Measurements from ENCODE around the gene AMBP. TPM values are rescaled to one million over a fixed set of nuclear protein-coding genes. Genes with fewer than 3 reads are reported as not detected.

AMBP gene
- total RNA-seq, 1 experiment from 2014 or later, result not detected

DNA sequence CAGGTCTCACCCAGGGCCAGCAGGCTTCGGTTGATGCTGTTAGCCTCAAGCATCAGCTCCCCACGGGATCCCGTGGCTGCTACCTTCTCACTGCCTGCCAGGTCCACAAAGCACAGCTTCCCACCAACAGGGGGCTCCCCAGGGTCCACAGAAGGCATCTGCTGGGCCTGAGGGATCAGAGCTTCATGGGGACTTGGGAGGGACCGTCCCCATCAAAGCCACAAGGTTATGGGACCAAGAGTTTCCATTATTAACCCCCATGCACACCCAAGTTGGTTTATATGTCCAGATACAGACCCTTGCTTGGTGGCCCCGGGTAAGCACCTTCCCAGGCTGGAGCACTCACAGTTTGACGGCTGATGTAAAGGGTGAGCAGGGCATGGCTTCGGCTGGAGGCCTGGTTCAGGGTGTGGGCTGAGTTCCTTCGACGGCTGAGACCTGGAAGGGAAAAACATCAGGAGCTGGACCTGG, 18.0 kb upstream of the AMBP start:
- intact Hi-C loops (cut with micrococcal nuclease; ENCODE audit: unreplicated experiment), result no loop called here
- Histone ChIP-seq H3K9me3 (ENCODE audit: low read depth, low read length, poor library complexity, severe bottlenecking) (no peaks in the 10 kb centered on the region), H3K4me3 (ENCODE audit: low read depth, low read length, poor library complexity, severe bottlenecking) (no peak overlapping the region), H3K4me1 (ENCODE audit: insufficient read depth, low read length, poor library complexity, severe bottlenecking) (no peaks in the 10 kb centered on the region), H3K27ac (ENCODE audit: low read depth, low read length, poor library complexity, severe bottlenecking) (no peak overlapping the region), H3K36me3 (ENCODE audit: insufficient read depth, low read length, poor library complexity, severe bottlenecking) (no peaks in the 10 kb centered on the region), H3K27me3 (replicated peaks; ENCODE audit: insufficient read depth, low read depth, low read length, poor library complexity) (no peaks in the 10 kb centered on the region)
- POLR2A ChIA-PET (ENCODE audit: low non-redundant PET), result interaction anchor here (0.5 kb wide), 1 partner anchor 210 kb away, joined by 3 read pairs; no protein-coding TSS in a partner anchor
- TF ChIP-seq, protein P1, sequence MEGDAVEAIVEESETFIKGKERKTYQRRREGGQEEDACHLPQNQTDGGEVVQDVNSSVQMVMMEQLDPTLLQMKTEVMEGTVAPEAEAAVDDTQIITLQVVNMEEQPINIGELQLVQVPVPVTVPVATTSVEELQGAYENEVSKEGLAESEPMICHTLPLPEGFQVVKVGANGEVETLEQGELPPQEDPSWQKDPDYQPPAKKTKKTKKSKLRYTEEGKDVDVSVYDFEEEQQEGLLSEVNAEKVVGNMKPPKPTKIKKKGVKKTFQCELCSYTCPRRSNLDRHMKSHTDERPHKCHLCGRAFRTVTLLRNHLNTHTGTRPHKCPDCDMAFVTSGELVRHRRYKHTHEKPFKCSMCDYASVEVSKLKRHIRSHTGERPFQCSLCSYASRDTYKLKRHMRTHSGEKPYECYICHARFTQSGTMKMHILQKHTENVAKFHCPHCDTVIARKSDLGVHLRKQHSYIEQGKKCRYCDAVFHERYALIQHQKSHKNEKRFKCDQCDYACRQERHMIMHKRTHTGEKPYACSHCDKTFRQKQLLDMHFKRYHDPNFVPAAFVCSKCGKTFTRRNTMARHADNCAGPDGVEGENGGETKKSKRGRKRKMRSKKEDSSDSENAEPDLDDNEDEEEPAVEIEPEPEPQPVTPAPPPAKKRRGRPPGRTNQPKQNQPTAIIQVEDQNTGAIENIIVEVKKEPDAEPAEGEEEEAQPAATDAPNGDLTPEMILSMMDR (conservative IDR thresholded peaks at IDR 0.05; ENCODE audit: low read depth, low read length), result peak; percentile 49
- no peak for TF ChIP-seq EZH2 (IDR thresholded peaks at IDR 0.05; ENCODE audit: borderline replicate concordance, low read depth, low read length, poor library complexity, severe bottlenecking)
- DNase-seq (ENCODE audit: low spot score), result peak; percentile 25
- CTCF ChIA-PET, result interaction anchor here (0.7 to 1.2 kb wide), 3 partner anchors 12 to 59 kb away, joined by 3 read pairs; partner anchors contain the start of gene COL27A1
- BruUV-seq (replicated peaks), result no TSS peak

DNA sequence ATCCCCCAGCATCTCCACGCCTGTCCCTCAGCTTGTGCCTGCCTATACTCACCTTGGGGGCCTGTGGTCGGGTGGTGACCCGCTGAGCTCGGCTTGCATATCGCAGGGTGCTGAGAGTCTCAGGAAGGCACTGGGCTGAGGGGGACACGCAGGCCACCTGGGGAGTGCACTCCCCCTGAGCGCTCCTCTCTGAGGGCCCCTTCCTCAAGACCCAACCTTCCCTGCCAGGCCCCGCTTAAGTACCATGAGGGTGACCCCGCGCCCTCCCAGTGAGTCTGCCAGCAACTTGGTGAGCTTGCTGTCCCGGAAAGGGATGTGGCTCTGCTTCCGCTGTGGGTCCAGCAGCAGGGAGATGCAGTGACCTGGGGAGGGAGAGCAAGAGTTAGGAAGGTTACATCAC, 16.9 kb upstream of the AMBP start:
- Histone ChIP-seq H3K4me3 (ENCODE audit: low read depth, low read length, poor library complexity, severe bottlenecking) (no peak overlapping the region), H3K4me1 (ENCODE audit: insufficient read depth, low read length, poor library complexity, severe bottlenecking) (no peaks in the 10 kb centered on the region), H3K27ac (ENCODE audit: low read depth, low read length, poor library complexity, severe bottlenecking) (no peak overlapping the region), H3K36me3 (ENCODE audit: insufficient read depth, low read length, poor library complexity, severe bottlenecking) (no peaks in the 10 kb centered on the region), H3K27me3 (replicated peaks; ENCODE audit: insufficient read depth, low read depth, low read length, poor library complexity) (no peaks in the 10 kb centered on the region), H3K9me3 (ENCODE audit: low read depth, low read length, poor library complexity, severe bottlenecking) (no peaks in the 10 kb centered on the region)
- ChIA-PET POLR2A (ENCODE audit: low non-redundant PET) (no interaction called here), CTCF (no interaction called here)
- no TSS peak for BruUV-seq (replicated peaks)
- no peak for DNase-seq (ENCODE audit: low spot score)
- TF ChIP-seq, protein P1 (conservative IDR thresholded peaks at IDR 0.05; ENCODE audit: low read depth, low read length), result no peak
- no peak for TF ChIP-seq EZH2 (IDR thresholded peaks at IDR 0.05; ENCODE audit: borderline replicate concordance, low read depth, low read length, poor library complexity, severe bottlenecking)
- intact Hi-C loops (cut with micrococcal nuclease; ENCODE audit: unreplicated experiment), result no loop called here

DNA sequence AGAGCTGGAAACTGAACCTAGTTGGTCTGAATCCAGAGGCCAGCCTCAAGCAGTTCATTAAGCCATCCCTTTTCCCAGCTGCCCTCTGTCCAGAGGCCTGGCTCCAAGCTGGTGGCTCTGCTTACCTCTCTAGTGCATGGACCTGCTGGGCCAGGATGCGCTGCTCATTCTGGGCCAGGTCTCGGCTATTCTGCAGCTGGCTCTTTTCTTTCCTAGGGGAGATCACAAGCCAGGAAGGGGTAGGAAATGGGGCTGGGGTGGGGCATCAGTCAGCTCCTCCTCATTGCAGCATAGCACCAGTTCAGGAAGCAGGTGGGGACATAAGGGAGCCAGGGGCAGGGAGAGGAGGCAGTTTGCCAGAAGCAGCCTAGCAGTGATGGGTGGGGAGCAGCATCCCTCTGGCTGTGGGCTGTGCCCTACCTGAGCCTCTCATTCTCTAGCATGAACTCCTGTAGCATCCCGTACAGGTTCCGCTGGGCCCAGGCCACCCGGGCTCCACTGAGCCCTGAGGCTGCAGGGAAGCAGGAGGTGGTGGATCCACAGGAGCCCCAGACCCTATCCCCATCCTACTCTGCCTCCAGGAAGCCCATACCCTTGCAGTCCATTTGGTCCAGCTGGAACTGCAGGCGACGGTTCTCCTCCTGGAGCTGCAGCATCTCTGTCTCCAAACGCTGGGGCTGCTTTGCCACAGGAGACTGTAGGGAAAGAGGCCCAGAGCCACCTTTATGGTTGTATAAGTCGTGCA, 15.8 kb upstream of the AMBP start:
- intact Hi-C loops (cut with micrococcal nuclease; ENCODE audit: unreplicated experiment), result no loop called here
- ChIA-PET POLR2A (ENCODE audit: low non-redundant PET) (no interaction called here), CTCF (interaction anchor here (0.6 kb wide), 1 partner anchor 13 kb away, joined by 3 read pairs; no protein-coding TSS in a partner anchor)
- no TSS peak for BruUV-seq (replicated peaks)
- Histone ChIP-seq H3K27ac (ENCODE audit: low read depth, low read length, poor library complexity, severe bottlenecking) (no peak overlapping the region), H3K4me1 (ENCODE audit: insufficient read depth, low read length, poor library complexity, severe bottlenecking) (no peaks in the 10 kb centered on the region), H3K36me3 (ENCODE audit: insufficient read depth, low read length, poor library complexity, severe bottlenecking) (no peaks in the 10 kb centered on the region), H3K27me3 (replicated peaks; ENCODE audit: insufficient read depth, low read depth, low read length, poor library complexity) (no peaks in the 10 kb centered on the region), H3K4me3 (ENCODE audit: low read depth, low read length, poor library complexity, severe bottlenecking) (no peak overlapping the region), H3K9me3 (ENCODE audit: low read depth, low read length, poor library complexity, severe bottlenecking) (no peaks in the 10 kb centered on the region)
- TF ChIP-seq, protein P1 (conservative IDR thresholded peaks at IDR 0.05; ENCODE audit: low read depth, low read length), result no peak
- TF ChIP-seq EZH2 (IDR thresholded peaks at IDR 0.05; ENCODE audit: borderline replicate concordance, low read depth, low read length, poor library complexity, severe bottlenecking), result no peak
- DNase-seq (ENCODE audit: low spot score), result no peak

Measured in A673 (cell line).